WERI-Rb-1 (cell line): ENCODE measurements around the gene PHKB.
"Not testable (repeated sequence)": the region's sequence is repeated elsewhere in the genome, so short reads cannot be mapped to it uniquely, and the experiment has no call there.

Experiments used
- DNase-seq: peaks from one replicate; pipeline ENCODE4 v3.0.0-alpha.2; 2020
- H3K27ac ChIP-seq: fragments of 250-450 bp; sonication (Bioruptor Pico); 2 replicates; pipeline ENCODE4 v1.5.1; 2020; ENCODE audit warnings: mild to moderate bottlenecking, moderate library complexity
- H3K27me3 ChIP-seq: fragments of 250-450 bp; sonication (Bioruptor Pico); 2 replicates; pipeline ENCODE4 v1.5.1; 2021; ENCODE audit warnings: mild to moderate bottlenecking, low read depth, moderate library complexity; ENCODE audit not compliant: insufficient read depth, severe bottlenecking
- H3K36me3 ChIP-seq: fragments of 250-450 bp; sonication (Bioruptor Pico); 2 replicates; pipeline ENCODE4 v1.5.1; 2020; ENCODE audit warnings: mild to moderate bottlenecking, moderate library complexity
- H3K4me3 ChIP-seq: 2 replicates; pipeline ENCODE4 v1.5.1; 2011; ENCODE audit warnings: low read depth, mild to moderate bottlenecking, control low read depth, low read length
- H3K9me3 ChIP-seq: fragments of 250-450 bp; sonication (Bioruptor Pico); 2 replicates; pipeline ENCODE4 v1.5.1; 2021; ENCODE audit warnings: mild to moderate bottlenecking, moderate library complexity; ENCODE audit not compliant: severe bottlenecking
- CTCF ChIP-seq: IDR thresholded peaks from 2 replicates; pipeline ENCODE4 v1.5.1; 2011; ENCODE audit warnings: low read depth, mild to moderate bottlenecking, control low read depth, inconsistent platforms, low read length

The PHKB gene

DNA sequence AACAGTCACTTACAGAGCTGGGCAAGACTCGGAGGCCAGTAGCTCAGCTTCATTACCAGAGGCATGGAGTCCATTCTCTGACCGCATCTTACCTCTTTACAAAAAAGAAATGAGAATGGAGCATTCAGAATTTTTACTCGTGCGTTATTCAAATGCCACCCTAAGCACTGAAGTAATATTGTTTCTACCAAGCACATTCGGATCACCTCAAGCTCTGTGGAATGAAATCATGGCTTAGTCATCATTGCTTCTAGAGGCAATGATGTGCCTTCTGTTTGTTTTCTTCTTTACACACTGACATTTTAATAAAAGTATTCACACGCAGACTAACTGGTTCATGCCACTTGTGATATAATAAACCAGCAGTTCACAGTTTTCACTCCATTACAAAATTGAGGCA is 206.8 kb downstream of the PHKB start:
- Histone ChIP-seq H3K36me3 (no peaks in the 10 kb centered on the region), H3K27me3 (no peaks in the 10 kb centered on the region), H3K4me3 (no peak overlapping the region), H3K9me3 (no peaks in the 10 kb centered on the region), H3K27ac (no peak overlapping the region)
- no peak for DNase-seq
- no peak for TF ChIP-seq CTCF

- Histone ChIP-seq H3K36me3 (no peaks in the 10 kb centered on the region), H3K27ac (no peak overlapping the region), H3K9me3 (no peaks in the 10 kb centered on the region), H3K4me3 (no peak overlapping the region), H3K27me3 (no peaks in the 10 kb centered on the region)
- no peak for DNase-seq
- no peak for TF ChIP-seq CTCF
These were observed 211.3 kb downstream of the PHKB start for GRCh38 chr16:47672475-47672874.

DNA sequence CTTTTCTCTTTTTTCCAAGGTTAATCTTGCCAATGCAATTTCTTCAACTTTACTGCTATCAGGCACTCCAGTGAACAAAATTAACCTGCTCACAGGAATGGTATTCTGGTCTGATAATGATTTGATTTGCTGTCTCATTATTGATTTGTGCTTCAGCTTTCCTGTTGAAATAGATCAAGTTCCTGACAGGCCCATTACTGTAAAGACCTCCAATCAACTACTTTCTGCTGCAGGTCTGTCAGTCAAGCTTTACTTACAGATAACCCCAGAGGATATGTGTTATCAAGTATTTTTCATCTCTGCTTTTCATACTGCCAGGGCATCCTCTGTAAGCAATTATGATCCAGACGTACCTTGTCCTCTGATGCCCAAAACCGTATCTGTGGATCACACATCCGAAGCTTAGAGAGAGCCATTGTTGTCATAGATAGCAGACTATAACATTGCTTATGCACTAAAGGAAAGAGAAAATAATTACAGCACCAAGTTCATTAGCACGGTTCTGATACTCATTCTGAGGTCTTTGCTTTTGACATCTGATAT is 215.6 kb downstream of the PHKB start:
- H3K27me3 ChIP-seq = no peaks in the 10 kb centered on the region
- no peak overlapping the region for H3K27ac ChIP-seq
- TF ChIP-seq CTCF = no peak
- H3K4me3 ChIP-seq = no peak overlapping the region
- H3K36me3 ChIP-seq = no peaks in the 10 kb centered on the region
- DNase-seq = no peak
- H3K9me3 ChIP-seq = no peaks in the 10 kb centered on the region

GRCh38 chr16:47681571-47681970 is 220.4 kb downstream of the PHKB start:
- H3K27ac ChIP-seq, H3K4me3 ChIP-seq, DNase-seq, H3K36me3 ChIP-seq, H3K27me3 ChIP-seq, H3K9me3 ChIP-seq: not testable (repeated sequence)

DNA sequence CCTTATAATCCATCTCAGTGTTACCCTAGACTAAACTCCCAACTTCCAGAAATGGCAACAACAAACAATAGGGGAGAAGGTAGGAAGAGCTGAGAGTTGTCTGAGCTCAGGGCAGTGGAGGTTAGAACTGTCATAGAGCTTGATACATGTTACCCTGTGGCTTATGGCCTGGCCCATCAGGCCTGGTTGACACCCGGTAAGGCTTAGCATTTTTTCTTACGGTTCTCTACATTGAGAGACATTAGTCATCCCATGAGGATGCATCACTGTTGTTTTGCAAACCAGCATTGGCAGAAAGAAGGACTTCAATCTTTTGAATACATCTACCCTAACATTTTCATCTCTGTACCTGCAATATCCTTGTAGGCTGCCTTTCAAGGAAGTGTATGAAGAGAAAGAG is 226.6 kb downstream of the PHKB start:
- Histone ChIP-seq H3K36me3 (peaks cover 4% of the 10 kb centered on the region; the same call in 1 of the 2 replicates), H3K27ac (no peak overlapping the region), H3K27me3 (no peaks in the 10 kb centered on the region), H3K4me3 (no peak overlapping the region), H3K9me3 (no peaks in the 10 kb centered on the region)
- no peak for TF ChIP-seq CTCF
- DNase-seq = no peak

- H3K27ac ChIP-seq = no peak overlapping the region
- H3K36me3 ChIP-seq = peaks cover 8% of the 10 kb centered on the region; the same call in 1 of the 2 replicates
- H3K27me3 ChIP-seq = no peaks in the 10 kb centered on the region
- no peaks in the 10 kb centered on the region for H3K9me3 ChIP-seq
- no peak for TF ChIP-seq CTCF
- no peak overlapping the region for H3K4me3 ChIP-seq
- DNase-seq = no peak
These were observed 232.1 kb downstream of the PHKB start for GRCh38 chr16:47693226-47693625.
